Erythroblast (primary cell): ENCODE measurements around the gene ATP13A5.

ENCODE experiments used
- GATA1 ChIP-seq: IDR thresholded peaks from 2 replicates; pipeline ENCODE4 v1.6.1; 2011; ENCODE audit warnings: low read depth, mild to moderate bottlenecking, control low read depth, low read length, moderate library complexity
- POLR2A ChIP-seq: IDR thresholded peaks from 2 replicates; pipeline ENCODE4 v1.6.1; 2011; ENCODE audit warnings: mild to moderate bottlenecking, low read length

DNA sequence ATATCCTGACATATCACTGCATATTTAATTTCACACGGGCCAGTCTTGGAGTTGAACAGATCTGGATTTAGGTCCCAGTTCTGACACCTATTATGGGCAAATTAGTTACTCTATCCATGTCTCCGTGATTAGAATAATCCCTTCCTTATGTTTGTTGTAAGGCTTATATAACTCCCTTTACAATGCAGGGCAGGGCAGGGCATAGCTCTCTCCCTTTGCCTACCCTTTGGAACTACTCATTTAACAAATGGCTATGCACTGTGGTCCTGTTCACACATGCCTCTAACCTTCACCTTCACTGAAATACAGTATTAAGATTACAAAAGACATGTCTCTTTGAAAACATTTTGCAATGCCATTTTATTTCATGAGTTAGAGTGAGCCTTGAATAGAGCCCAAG is 24.8 kb upstream of the ATP13A5 start:
- TF ChIP-seq POLR2A (no peak), GATA1 (no peak)
